ENCODE measurements around the gene SH3PXD2B.

- no peak for TF ChIP-seq CTCF (IDR thresholded peaks at IDR 0.05)
- TF ChIP-seq POLR2A (IDR thresholded peaks at IDR 0.05), result no peak
Measured at GRCh38 chr5:172379481-172379880, 74.8 kb downstream of the SH3PXD2B start.
